Activated CD4-positive, alpha-beta T cell treated with anti-CD3 and anti-CD28 coated beads, Interleukin-10, Interleukin-2, amounts not matched to agents 100 ng/mL and 50 ng/mL, durations not matched to agents 16 hours and 8 hours (primary cell): ENCODE data around the gene TTLL11.

ENCODE experiments used
- DNase-seq: peaks from one replicate; pipeline ENCODE4 v3.0.0-alpha.2; 2020

The TTLL11 gene

GRCh38 chr9:122107291-122107805 lies 14.2 kb upstream of the TTLL11 start:
- DNase-seq, result no peak

- no peak for DNase-seq
Observed at GRCh38 chr9:122106576-122106975, 13.5 kb upstream of the TTLL11 start.

GRCh38 chr9:122103985-122104384 lies 10.9 kb upstream of the TTLL11 start:
- no peak for DNase-seq

GRCh38 chr9:122102156-122102555 lies 9.0 kb upstream of the TTLL11 start:
- no peak for DNase-seq

- DNase-seq, result no peak
Observed at GRCh38 chr9:122100756-122101155, 7.6 kb upstream of the TTLL11 start.

- peak; percentile 81 for DNase-seq
Observed at GRCh38 chr9:122099271-122099869, 6.3 kb upstream of the TTLL11 start.

GRCh38 chr9:122097679-122098315 lies 4.7 kb upstream of the TTLL11 start:
- DNase-seq, result no peak

GRCh38 chr9:122096620-122097415 lies 3.7 kb upstream of the TTLL11 start:
- no peak for DNase-seq

GRCh38 chr9:122095010-122095767 lies 2.1 kb upstream of the TTLL11 start:
- DNase-seq, result peak; percentile 59

- DNase-seq, result no peak
Observed at GRCh38 chr9:122091682-122092592, 1.2 kb downstream of the TTLL11 start.

GRCh38 chr9:122090981-122091380 lies 2.1 kb downstream of the TTLL11 start:
- DNase-seq, result no peak

- DNase-seq, result no peak
Observed at GRCh38 chr9:122090287-122090883, 2.7 kb downstream of the TTLL11 start.

- DNase-seq, result no peak
Observed at GRCh38 chr9:122088880-122089706, 4.0 kb downstream of the TTLL11 start.

GRCh38 chr9:122087406-122088200 lies 5.5 kb downstream of the TTLL11 start:
- DNase-seq, result no peak

GRCh38 chr9:122086873-122087272 lies 6.2 kb downstream of the TTLL11 start:
- DNase-seq, result no peak

GRCh38 chr9:122085260-122085659 lies 7.8 kb downstream of the TTLL11 start:
- no peak for DNase-seq

GRCh38 chr9:122084026-122084675 lies 9.0 kb downstream of the TTLL11 start:
- DNase-seq, result no peak

GRCh38 chr9:122080986-122081385 lies 12.1 kb downstream of the TTLL11 start:
- no peak for DNase-seq

- DNase-seq, result no peak
Observed at GRCh38 chr9:122078557-122078956, 14.6 kb downstream of the TTLL11 start.
